CD8-positive, alpha-beta memory T cell (primary cell): ENCODE results near the gene LDB3. TPM values are rescaled to one million over a fixed set of nuclear protein-coding genes. Genes with fewer than 3 reads are reported as not detected.
A peak's percentile ranks its signal among the peaks of the same experiment; 100 is the strongest.

ENCODE experiments used
- CTCF ChIA-PET: fragments of 350-600 bp; sonication (Branson Sonifier 250); formaldehyde crosslinking; loops from one replicate; lab custom pipeline; 2021; ENCODE audit warnings: antibody characterized with exemption; lab: Charles Lee
- POLR2A ChIA-PET: fragments of 350-600 bp; sonication (Branson Sonifier 250); formaldehyde crosslinking; loops from one replicate; lab custom pipeline; 2021; ENCODE audit warnings: antibody characterized with exemption; lab: Charles Lee
- DNase-seq, 5 donors: peaks; one replicate each; pipeline versions ENCODE4 v3.0.0 to v3.0.0-alpha.2; 2020 to 2022; ENCODE audit warnings: mixed read lengths in 1 of 5
- H3K27ac ChIP-seq: one replicate; pipeline ENCODE4 v1.7.0; 2013; ENCODE audit warnings: low read depth, mild to moderate bottlenecking, low read length, moderate library complexity
- H3K27me3 ChIP-seq: 2 replicates; pipeline ENCODE4 v1.7.0; 2013; ENCODE audit warnings: low read length, mild to moderate bottlenecking; ENCODE audit not compliant: insufficient read depth, poor library complexity, severe bottlenecking
- H3K36me3 ChIP-seq: 2 replicates; pipeline ENCODE4 v1.7.0; 2013; ENCODE audit warnings: mild to moderate bottlenecking, low read length, moderate library complexity; ENCODE audit not compliant: insufficient read depth
- H3K4me1 ChIP-seq: 2 replicates; pipeline ENCODE4 v1.7.0; 2013; ENCODE audit warnings: mild to moderate bottlenecking, low read length, moderate library complexity; ENCODE audit not compliant: insufficient read depth
- H3K4me3 ChIP-seq: 2 replicates; pipeline ENCODE4 v1.7.0; 2013; ENCODE audit warnings: mild to moderate bottlenecking, low read length
- H3K9me3 ChIP-seq: 2 replicates; pipeline ENCODE4 v1.7.0; 2013; ENCODE audit warnings: mild to moderate bottlenecking, low read length
- H3K27ac Mint-ChIP-seq, 8 donors: one replicate each; pipeline ENCODE4 v1.8.0; 2020 to 2021; ENCODE audit warnings: mixed read lengths in 8 of 8, mild to moderate bottlenecking in 6 of 8, inconsistent platforms in 3 of 8, moderate library complexity in 3 of 8
- H3K27me3 Mint-ChIP-seq, 2 donors: one replicate each; pipeline ENCODE4 v1.8.0; 2020 to 2021; ENCODE audit warnings: mixed read lengths in 2 of 2, mild to moderate bottlenecking in 1 of 2, moderate library complexity in 1 of 2
- H3K36me3 Mint-ChIP-seq, 3 donors: one replicate each; pipeline ENCODE4 v1.8.0; 2020 to 2021; ENCODE audit warnings: mixed read lengths in 3 of 3, inconsistent platforms in 1 of 3, mild to moderate bottlenecking in 1 of 3
- H3K4me1 Mint-ChIP-seq, 3 donors: one replicate each; pipeline ENCODE4 v1.8.0; 2020 to 2021; ENCODE audit warnings: mixed read lengths in 3 of 3, inconsistent platforms in 1 of 3, mild to moderate bottlenecking in 1 of 3
- H3K4me3 Mint-ChIP-seq, 7 donors: one replicate each; pipeline ENCODE4 v1.8.0; 2020 to 2021; ENCODE audit warnings: mixed read lengths in 7 of 7, mild to moderate bottlenecking in 6 of 7, moderate library complexity in 4 of 7, inconsistent platforms in 2 of 7
- H3K9me3 Mint-ChIP-seq, 5 donors: one replicate each; pipeline ENCODE4 v1.8.0; 2020 to 2022; ENCODE audit warnings: mixed read lengths in 5 of 5, mild to moderate bottlenecking in 3 of 5, moderate library complexity in 2 of 5, inconsistent platforms in 1 of 5
- polyA plus RNA-seq: library from polyadenylated mRNA; unstranded; fragments of 300-500 nt; fragmentation: Illumina TruSeq; gene quantifications from one replicate; pipeline ENCODE4 v1.2.3, GENCODE V29; 2021
- total RNA-seq, 2 experiments: library from RNA; stranded (reverse); gene quantifications; one replicate each; pipeline ENCODE4 v1.2.3, GENCODE V29; 2021

LDB3 gene
- total and polyA plus RNA-seq, 3 experiments from 2014 or later: 0.04 to 0.07 TPM; not detected in 1

GRCh38 chr10:86647773-86648703, 20.3 kb upstream of the LDB3 start:
- POLR2A ChIA-PET: no interaction called here
- H3K27me3 ChIP-seq: no peaks in the 10 kb centered on the region
- Mint-ChIP-seq H3K9me3 (no peaks in the 10 kb centered on the region), H3K27me3 (peaks cover 0 to 3% of the 10 kb centered on the region in 2 donors), H3K4me3 (no peak overlapping the region), H3K4me1 (peaks cover 0 to 15% (median 11%) of the 10 kb centered on the region in 3 donors), H3K36me3 (no peaks in the 10 kb centered on the region), H3K27ac (no peak overlapping the region)
- H3K27ac ChIP-seq: no peak overlapping the region
- H3K4me1 ChIP-seq: no peaks in the 10 kb centered on the region
- CTCF ChIA-PET: no interaction called here
- peak in 1 of 5 donors; percentile 28 for DNase-seq
- H3K4me3 ChIP-seq: no peak overlapping the region
- no peaks in the 10 kb centered on the region for H3K9me3 ChIP-seq
- H3K36me3 ChIP-seq: no peaks in the 10 kb centered on the region

- Mint-ChIP-seq H3K27me3 (peaks cover 0 to 3% of the 10 kb centered on the region in 2 donors), H3K27ac (no peak overlapping the region), H3K4me1 (peaks cover 0 to 7% (median 3%) of the 10 kb centered on the region in 3 donors), H3K36me3 (no peaks in the 10 kb centered on the region), H3K4me3 (no peak overlapping the region), H3K9me3 (no peaks in the 10 kb centered on the region)
- H3K9me3 ChIP-seq: no peaks in the 10 kb centered on the region
- no peak overlapping the region for H3K27ac ChIP-seq
- no peaks in the 10 kb centered on the region for H3K4me1 ChIP-seq
- CTCF ChIA-PET: no interaction called here
- H3K36me3 ChIP-seq: no peaks in the 10 kb centered on the region
- DNase-seq: peak in 1 of 5 donors; percentile 11
- H3K27me3 ChIP-seq: no peaks in the 10 kb centered on the region
- POLR2A ChIA-PET: no interaction called here
- H3K4me3 ChIP-seq: no peak overlapping the region
Measured at GRCh38 chr10:86648704-86649427, 19.4 kb upstream of the LDB3 start.

GRCh38 chr10:86649471-86650150, 18.7 kb upstream of the LDB3 start:
- Histone ChIP-seq H3K4me3 (no peak overlapping the region), H3K27ac (no peak overlapping the region), H3K27me3 (no peaks in the 10 kb centered on the region), H3K9me3 (no peaks in the 10 kb centered on the region), H3K4me1 (no peaks in the 10 kb centered on the region), H3K36me3 (no peaks in the 10 kb centered on the region)
- ChIA-PET CTCF (no interaction called here), POLR2A (no interaction called here)
- Mint-ChIP-seq H3K27me3 (peaks cover 0 to 3% of the 10 kb centered on the region in 2 donors), H3K4me1 (no peaks in the 10 kb centered on the region), H3K36me3 (no peaks in the 10 kb centered on the region), H3K4me3 (no peak overlapping the region), H3K9me3 (no peaks in the 10 kb centered on the region), H3K27ac (no peak overlapping the region)
- DNase-seq: peak in 1 of 5 donors; percentile 32

- no peaks in the 10 kb centered on the region for H3K4me1 Mint-ChIP-seq
- no peaks in the 10 kb centered on the region for H3K36me3 Mint-ChIP-seq
- ChIA-PET CTCF (no interaction called here), POLR2A (no interaction called here)
- Histone ChIP-seq H3K36me3 (no peaks in the 10 kb centered on the region), H3K9me3 (no peaks in the 10 kb centered on the region), H3K27me3 (no peaks in the 10 kb centered on the region), H3K27ac (no peak overlapping the region), H3K4me1 (no peaks in the 10 kb centered on the region), H3K4me3 (no peak overlapping the region)
- H3K4me3 Mint-ChIP-seq: no peak overlapping the region
- H3K27me3 Mint-ChIP-seq: peaks cover 0 to 3% of the 10 kb centered on the region in 2 donors
- no peak overlapping the region for H3K27ac Mint-ChIP-seq
- DNase-seq: no peak
- no peaks in the 10 kb centered on the region for H3K9me3 Mint-ChIP-seq
Measured at GRCh38 chr10:86650151-86650550, 18.2 kb upstream of the LDB3 start.

GRCh38 chr10:86651021-86651471, 17.3 kb upstream of the LDB3 start:
- no peak overlapping the region for H3K4me3 ChIP-seq
- H3K4me1 ChIP-seq: no peaks in the 10 kb centered on the region
- Mint-ChIP-seq H3K27ac (no peak overlapping the region), H3K27me3 (peaks cover 0 to 3% of the 10 kb centered on the region in 2 donors), H3K4me1 (no peaks in the 10 kb centered on the region), H3K4me3 (no peak overlapping the region), H3K9me3 (no peaks in the 10 kb centered on the region), H3K36me3 (no peaks in the 10 kb centered on the region)
- H3K36me3 ChIP-seq: no peaks in the 10 kb centered on the region
- H3K27me3 ChIP-seq: no peaks in the 10 kb centered on the region
- peak in 1 of 5 donors; percentile 43 for DNase-seq
- POLR2A ChIA-PET: no interaction called here
- CTCF ChIA-PET: no interaction called here
- no peak overlapping the region for H3K27ac ChIP-seq
- H3K9me3 ChIP-seq: no peaks in the 10 kb centered on the region

- no peaks in the 10 kb centered on the region for H3K4me1 ChIP-seq
- Mint-ChIP-seq H3K27me3 (peaks cover 0 to 3% of the 10 kb centered on the region in 2 donors), H3K36me3 (no peaks in the 10 kb centered on the region), H3K4me3 (no peak overlapping the region), H3K9me3 (no peaks in the 10 kb centered on the region), H3K4me1 (no peaks in the 10 kb centered on the region), H3K27ac (no peak overlapping the region)
- H3K27ac ChIP-seq: no peak overlapping the region
- no peaks in the 10 kb centered on the region for H3K36me3 ChIP-seq
- H3K4me3 ChIP-seq: no peak overlapping the region
- peak in 1 of 5 donors; percentile 31 for DNase-seq
- no peaks in the 10 kb centered on the region for H3K9me3 ChIP-seq
- ChIA-PET CTCF (no interaction called here), POLR2A (no interaction called here)
- no peaks in the 10 kb centered on the region for H3K27me3 ChIP-seq
Measured at GRCh38 chr10:86651631-86652331, 16.5 kb upstream of the LDB3 start.

- Mint-ChIP-seq H3K27me3 (peaks cover 3 to 5% of the 10 kb centered on the region in 2 donors), H3K9me3 (no peaks in the 10 kb centered on the region), H3K36me3 (no peaks in the 10 kb centered on the region), H3K4me1 (no peaks in the 10 kb centered on the region), H3K27ac (peak overlapping the region in 1 of 8 donors; percentile 34), H3K4me3 (no peak overlapping the region)
- DNase-seq: peak in 1 of 5 donors; percentile 25
- CTCF ChIA-PET: no interaction called here
- Histone ChIP-seq H3K36me3 (no peaks in the 10 kb centered on the region), H3K4me3 (no peak overlapping the region), H3K9me3 (no peaks in the 10 kb centered on the region), H3K27me3 (no peaks in the 10 kb centered on the region), H3K27ac (no peak overlapping the region), H3K4me1 (no peaks in the 10 kb centered on the region)
- POLR2A ChIA-PET: no interaction called here
Measured at GRCh38 chr10:86652361-86653202, 15.7 kb upstream of the LDB3 start.
